NCI-H146 (cell line): ENCODE measurements around the gene PRPH.
A peak's percentile ranks its signal among the peaks of the same experiment; 100 is the strongest.
"Not testable (repeated sequence)": the region's sequence is repeated elsewhere in the genome, so short reads cannot be mapped to it uniquely, and the experiment has no call there.

Experiments
- DNase-seq: peaks from one replicate; lab custom pipeline; 2025; lab: John Stamatoyannopoulos, UW

PRPH gene

DNA sequence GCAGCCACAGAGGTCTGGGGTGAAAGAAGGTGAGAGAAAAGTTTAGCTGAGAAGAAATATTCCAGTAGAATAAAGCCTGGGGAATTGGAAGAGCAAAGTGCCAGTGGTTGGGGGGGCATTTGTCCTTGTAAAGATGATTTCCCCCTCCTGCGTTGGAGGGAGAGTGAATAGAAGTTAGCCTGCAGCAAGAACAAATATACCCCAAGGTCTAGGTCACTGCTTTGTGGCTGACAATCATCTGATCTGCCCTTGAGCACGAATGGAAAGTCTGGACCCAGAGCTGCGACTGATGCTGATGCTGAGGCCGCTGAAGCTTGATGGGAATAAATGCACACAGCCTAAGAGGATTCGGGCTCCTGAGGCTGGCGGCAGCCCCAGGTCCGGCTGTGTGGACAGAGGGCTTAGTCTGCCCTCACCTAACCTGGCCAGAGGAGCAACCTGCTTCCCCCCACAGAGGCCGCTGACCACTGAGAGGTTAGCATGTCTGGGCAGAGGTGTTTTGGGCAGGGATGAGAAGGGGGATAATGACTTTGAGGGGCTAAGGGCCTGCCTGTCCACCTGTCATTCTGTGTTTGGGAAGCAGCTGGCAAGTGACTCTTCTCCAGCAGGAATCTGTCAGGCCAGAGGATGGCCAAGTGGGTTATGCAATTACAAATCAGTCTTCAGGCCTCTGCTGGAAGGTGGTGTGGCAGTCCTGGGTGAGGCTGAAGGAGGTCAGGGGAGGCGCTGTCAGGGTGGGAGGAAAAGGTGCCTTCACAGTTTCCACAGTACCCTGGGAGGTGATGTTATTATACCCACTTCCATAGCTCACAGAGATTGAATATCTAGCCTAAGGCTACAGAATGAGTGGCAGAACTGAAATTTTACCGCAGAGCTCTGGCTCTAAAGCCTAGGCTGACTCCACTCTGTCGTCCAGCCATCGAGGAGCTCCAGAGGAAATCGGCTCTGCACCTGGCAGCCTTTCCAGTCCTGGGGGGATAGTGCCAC lies 18.4 kb upstream of the PRPH start:
- DNase-seq, result no peak

DNA sequence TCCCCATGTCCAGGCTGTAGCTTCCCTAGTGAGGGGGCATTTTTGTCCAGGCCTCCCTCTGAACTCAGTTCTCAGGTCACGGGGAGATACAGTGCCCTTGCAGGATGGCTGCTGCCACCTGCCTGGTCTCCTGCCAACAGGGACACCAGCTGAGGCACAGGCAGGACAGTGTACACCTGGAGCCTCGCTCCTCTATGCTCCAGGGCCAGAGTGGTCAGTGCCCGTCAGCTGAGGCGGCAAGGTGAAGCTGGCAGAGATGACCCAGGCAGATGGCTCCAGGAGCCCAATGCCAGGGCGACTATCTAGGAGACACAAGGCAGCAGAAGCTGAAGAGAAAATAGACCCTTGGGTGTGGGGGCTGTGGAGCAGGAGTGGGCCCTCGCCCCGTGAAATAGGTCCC lies 17.5 kb upstream of the PRPH start:
- no peak for DNase-seq

DNA sequence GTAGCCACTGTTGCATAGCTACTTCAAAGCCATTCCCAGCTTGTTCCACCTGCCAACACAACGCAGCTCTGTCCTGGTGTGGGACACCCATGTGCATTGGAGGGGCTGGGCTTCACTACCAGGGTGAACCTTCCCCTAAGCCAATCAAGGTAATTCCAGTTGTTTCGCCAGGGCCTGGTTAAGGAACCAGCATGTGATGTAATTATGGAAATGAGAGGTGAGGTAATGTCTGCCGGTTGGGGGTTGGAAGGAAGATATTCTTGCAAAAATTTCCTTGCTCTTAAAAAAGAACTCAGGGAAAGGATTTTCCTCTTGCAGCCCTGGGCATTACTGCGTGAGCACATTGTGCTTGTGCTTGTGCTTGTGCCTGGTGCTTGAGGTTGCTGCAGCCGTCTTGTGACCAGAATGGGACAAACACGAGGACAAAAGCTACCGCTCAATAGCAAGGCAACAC lies 15.2 kb upstream of the PRPH start:
- peak; percentile 72 for DNase-seq

DNA sequence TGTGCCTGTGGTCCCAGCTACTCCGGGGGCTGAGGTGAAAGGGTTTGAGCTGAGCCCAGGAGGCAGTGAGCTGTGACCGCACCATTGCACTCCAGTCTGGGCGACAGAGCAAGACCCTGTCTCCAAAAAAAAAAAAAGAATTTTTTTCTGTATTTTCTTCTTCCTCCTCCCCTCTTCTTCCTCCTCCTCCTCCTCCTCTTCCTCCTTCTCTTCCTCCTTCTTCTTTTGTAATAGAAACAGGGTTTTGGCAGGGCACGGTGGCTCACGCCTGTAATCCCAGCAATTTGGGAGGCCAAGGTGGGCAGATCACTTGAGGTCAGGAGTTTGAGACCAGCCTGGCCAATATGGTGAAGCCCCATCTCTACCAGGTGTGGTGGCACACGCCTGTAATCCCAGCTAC lies 14.4 kb upstream of the PRPH start:
- DNase-seq, result not testable (repeated sequence)

DNA sequence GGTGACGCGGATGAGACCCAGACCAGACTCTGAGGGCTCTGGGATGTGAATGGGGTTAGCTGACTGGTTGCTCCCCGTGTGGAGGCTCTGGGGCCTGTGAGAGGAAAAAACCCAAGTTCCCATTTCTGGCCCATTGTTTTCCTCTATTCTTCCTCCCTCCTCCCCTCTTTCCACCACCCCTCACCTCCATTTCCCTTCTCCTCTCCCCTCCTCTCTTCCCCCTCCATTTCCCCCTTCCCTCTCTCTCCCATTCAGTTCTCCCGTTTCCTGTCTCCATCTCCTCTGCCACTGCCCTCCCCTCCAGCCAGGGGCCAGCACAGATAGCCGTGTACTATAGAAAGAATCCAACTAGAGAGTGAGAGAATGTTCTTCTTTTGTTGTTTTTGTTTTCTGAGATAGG lies 12.6 kb upstream of the PRPH start:
- no peak for DNase-seq

DNA sequence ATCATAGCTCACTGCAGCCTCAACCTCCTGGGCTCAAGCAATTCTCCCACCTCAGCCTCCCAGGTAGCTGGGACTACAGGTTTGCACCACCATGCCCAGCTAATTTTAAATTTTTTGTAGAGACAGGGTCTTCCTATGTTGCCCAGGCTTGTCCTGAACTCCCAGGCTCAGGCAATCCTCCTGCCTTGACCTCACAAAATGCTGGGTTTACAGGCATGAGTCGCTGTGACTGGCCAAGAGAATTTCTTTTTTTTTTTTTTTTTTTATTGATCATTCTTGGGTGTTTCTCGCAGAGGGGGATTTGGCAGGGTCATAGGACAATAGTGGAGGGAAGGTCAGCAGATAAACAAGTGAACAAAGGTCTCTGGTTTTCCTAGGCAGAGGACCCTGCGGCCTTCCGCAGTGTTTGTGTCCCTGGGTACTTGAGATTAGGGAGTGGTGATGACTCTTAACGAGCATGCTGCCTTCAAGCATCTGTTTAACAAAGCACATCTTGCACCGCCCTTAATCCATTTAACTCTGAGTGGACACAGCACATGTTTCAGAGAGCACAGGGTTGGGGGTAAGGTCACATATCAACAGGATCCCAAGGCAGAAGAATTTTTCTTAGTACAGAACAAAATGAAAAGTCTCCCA lies 12.1 kb upstream of the PRPH start:
- not testable (repeated sequence) for DNase-seq

DNA sequence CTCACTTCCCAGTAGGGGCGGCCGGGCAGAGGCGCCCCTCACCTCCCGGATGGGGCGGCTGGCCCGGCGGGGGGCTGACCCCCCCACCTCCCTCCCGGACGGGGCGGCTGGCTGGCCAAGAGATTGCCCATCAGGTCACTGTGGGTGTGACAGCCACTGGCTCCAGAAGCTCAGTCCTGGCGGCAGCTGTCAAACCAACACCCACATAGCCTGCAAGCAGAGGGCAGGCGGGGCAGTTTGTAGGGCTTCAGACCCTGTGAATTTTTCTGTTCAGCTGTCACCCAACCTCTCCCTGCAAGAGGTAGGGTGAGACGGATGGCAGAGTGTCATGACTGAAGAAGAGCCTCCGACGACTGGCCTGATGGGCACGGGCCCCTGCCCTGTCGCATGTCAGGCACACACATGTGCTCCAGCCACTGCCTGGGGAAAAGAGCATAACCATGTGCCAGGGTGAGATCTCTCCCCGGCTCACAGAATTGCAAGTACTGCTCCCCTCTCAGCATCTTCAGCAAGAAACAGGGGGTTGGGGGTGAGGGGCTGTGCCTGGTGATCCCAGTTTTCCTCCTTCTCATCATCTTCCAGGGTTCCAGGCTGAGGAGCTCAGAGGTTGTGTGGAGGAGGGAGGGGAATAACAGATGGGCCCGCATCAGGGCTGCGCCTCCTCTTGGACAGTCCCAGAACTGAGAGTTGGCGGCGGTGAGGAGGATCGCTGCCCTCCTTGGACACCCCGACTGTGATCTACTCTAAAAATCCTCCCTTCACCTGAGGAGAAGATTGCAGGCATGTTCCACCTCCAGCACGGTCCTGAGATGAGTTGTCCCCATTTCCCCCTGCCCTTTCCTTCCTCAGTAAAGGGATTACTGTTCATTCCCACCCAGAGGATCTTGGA lies 11.2 kb upstream of the PRPH start:
- no peak for DNase-seq

DNA sequence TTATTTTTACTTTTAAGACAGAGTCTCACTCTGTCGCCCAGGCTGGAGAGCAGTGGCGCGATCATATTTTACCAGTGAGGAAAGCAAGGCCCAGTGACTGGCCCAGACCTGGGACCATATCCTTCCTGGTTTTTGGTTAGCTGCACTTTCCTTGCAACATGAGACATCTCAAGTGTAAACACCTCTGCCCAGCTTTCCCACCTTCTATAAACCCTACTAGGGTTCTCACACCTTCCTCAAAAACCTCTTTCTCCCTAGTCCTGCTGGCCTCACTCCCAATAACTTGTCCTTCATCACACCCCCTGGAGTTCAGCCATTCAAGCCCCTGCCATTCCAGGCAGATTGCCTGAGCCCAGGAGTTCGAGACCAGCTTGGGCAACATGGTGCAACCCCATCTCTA lies 10.3 kb upstream of the PRPH start:
- no peak for DNase-seq

DNA sequence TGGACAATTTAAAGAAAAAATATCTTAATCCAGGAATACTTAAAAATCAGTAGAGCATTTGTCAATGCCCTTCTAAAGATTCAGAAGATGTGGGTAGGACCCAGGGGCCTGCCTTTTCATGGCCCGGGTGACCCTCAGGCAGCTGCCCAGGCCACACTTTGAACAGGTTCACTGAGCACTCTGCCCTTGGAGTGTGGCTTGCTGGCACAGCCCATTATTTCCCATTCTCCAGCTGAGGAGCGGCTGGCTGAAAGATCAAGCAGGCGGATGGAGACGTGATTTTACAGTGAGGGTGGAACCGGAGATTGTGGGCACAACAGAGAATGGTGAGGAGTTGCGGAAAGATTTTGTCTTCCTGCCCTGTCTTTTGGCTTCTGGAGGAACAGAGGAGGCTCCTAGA lies 7.1 kb upstream of the PRPH start:
- DNase-seq, result no peak

DNA sequence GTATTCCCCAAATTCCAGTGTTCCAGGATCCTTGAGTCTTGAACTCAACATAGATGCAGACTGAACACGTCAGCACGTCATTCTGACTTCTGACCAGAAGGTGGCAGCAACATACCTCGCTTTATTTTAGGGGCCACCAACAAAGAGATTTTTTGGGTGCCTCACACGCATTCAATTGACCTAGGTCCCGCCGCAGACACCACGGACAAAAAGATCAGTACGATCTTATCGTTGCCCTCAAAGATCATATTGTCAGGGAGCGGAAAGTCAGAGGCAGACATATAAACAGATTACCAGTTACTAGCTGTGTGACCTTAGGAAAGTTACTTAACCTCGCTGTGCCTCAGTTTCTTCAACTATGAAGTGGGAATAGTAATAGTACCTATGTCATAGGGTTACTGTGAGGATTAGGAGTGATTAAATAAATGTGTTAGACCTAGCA lies 6.5 kb upstream of the PRPH start:
- peak; percentile 58 for DNase-seq

DNA sequence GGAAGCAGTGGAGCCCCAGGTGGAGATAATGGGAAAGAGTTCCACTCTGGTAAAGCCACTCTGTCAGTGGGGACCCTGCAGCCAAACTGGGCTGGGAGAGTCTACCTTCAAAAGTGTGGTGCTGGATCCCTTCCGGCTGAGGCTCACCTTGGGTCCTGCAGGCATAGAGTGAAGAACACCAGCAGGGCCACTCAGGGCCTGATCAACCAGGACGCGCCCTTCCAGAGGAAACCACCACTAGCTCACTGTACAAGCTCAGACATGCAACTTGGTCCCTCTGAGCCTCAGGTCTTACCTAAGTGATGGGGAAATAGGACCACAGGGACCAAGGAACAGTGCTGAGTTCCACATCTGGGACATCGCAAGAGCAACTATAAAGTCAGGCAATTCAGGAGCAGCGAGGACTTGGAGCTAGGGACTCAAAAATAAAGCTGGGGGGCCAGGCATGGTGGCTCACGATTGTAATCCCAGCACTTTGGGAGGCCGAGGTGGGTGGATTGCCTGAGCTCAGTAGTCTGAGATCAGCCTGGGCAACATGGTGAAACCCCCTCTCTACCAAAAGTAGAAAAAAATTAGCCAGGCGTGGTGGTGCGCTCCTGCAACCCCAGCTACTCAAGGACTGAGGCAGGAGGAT lies 5.9 kb upstream of the PRPH start:
- DNase-seq, result no peak

DNA sequence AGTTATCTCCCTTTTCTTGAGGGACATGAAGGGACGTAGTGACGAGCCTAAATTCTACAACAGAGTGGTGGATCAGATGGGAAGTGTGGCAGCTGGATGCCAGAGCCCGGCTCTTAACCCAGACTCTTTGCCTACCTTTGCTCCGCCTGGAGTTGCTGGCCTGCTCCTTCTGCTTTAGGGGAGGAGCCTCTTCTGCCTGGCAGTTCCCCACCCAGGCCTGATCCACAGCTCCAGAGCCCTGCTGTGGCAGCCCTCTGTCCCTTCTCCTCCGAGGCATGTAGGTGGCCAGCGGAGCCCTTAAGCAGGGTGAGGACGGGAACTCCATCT lies 2.3 kb upstream of the PRPH start:
- DNase-seq, result peak; percentile 33

DNA sequence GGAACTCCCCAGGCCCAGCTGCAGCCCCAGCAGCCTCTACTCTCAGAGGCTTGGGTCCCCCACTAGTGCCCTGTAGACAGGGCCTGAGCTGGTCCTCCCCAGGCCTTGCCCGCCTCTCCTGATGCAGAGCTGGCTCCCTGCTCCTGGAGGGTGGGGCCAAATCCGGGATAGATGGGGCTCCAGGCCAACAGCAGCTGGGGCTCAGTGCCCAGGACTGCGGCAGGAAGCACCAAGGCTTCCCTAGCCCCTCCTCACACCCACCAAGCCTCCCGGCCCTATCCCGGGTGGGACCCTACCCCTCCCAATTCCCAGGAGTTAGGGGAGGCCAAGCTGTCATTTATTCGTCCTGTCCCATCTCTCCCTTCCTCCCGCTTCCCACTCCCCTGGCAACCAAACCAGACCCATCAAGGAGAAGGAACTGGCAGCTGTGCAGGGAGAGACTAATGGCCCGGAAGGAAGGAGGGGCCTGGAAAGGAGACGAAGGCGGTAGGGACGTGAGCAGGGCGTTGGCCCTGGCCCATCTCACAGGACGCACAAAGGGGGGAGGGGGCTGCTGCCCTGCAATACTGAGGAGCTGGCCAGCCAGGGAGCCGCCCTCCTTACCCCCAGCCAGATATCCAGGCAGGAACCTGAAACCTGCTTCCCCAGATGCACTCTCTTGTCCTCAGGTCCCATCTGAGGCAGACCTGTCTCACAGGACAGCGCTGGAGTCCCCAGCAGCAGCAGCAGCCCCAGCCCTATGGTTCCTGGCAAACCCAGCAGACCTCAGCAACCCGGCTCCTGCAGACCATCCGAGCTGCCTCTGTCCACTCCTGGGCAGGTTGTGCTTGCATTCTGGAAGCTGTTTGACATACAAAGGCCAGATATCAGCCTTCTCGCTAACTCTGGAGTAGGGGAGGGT lies 1.6 kb upstream of the PRPH start:
- DNase-seq, result peak; percentile 64

DNA sequence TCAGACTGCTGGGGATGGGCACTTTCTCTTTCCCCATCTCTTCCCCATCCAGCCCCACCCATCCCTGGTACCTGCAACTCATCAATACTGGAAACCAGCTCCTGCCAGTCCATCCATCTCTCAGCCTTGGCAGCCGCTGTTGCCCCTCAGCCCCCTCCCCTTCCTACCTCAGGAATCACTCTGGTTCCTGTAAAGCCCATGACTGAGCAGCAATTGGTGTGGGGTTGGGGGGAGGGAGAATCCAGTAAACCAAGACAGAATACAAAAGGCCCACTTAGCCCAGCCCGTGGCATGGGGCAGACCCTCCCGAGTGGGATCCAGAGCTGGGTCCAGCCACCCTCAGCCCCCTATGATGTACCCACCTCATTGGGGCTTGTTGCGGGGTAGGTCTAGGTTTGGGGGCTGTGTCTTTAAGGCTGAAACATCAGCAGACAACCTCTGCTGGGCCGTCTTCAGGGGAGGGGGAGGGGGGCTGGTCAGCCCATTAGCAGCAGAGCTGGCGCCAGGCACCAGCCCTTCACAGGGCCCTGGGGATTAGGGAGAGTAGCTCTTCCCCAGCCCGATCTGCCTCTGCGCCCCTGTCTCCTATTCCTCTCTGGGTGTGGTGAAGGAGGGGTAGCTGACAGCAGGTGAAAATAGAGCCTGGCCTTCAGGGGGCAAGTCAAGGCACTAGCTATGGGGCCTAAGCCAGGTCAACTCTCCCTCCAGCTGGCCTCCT lies 702 bp upstream of the PRPH start:
- no peak for DNase-seq

DNA sequence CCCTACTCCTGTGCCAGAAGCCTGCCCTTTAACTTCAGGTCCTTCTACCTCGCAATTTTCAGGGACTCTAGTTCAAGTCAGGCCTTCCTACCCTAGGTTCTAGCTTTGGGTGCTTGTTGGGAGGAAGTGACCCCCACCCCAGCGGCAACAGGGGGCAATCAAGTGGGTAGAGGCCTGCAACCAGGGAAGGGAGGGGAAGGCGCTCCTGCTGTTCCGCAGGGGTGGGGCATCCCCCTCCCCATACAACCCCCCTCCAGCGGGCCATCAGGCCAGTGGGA lies 204 bp upstream of the PRPH start:
- DNase-seq, result no peak

DNA sequence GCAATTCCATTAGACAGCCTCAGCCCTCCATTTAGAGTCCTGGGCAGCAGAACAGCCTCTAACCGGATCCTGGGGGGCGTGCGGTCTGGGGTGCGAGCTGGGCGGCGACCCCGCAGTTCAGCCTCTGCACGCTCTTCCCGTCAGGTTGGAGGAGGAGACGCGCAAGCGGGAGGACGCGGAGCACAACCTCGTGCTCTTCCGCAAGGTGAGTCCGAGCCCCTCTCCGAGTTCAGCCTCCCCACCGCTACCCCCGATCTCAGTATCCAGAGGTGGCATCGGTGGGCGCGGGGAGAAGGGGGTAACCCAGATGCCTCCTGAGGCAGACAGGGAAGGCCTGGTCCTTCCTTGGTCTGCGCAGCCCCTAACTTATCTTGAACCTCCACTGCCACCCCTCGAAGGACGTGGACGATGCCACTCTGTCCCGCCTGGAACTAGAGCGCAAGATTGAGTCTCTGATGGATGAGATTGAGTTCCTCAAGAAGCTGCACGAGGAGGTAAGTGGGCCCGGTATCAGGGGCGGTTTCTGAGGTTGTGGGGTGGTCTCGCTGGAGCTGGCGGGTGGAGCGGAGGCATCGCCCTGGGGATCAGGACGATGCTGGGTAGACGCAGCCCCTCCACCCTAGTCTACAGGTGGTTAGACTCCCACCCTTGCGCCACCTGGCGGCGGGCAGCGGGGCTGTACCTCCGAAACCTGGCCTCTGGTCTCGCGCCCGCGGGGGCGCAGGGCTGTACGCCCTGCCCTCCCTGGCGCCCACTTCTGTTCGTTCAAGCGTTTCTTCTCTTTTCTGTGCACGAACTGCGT lies 1.3 kb downstream of the PRPH start:
- peak; percentile 84 for DNase-seq

DNA sequence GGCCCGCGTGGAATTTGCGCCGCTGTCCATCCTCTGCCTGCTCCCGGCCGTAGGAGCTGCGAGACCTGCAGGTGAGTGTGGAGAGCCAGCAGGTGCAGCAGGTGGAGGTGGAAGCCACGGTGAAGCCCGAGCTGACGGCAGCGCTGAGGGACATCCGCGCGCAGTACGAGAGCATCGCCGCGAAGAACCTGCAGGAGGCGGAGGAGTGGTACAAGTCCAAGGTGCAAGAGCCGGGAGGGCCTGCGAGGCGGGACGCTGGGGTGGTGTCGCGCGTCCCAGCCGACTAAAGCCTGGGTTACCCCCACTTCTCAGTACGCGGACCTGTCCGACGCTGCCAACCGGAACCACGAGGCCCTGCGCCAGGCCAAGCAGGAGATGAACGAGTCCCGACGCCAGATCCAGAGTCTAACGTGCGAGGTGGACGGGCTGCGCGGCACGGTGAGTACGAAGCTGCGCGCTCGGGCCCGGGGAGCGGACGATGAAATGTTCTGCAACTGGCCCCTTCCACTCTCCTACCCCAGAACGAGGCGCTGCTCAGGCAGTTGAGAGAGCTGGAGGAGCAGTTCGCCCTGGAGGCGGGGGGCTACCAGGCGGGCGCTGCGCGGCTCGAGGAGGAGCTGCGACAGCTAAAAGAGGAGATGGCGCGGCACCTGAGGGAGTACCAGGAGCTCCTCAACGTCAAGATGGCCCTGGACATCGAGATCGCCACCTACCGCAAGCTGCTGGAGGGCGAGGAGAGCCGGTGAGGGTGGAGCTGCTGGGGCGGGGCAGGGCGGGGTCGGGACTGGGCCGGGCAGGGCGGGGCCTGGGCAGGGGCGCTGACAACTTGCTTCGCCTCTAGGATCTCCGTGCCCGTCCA lies 2.1 kb downstream of the PRPH start:
- peak; percentile 91 for DNase-seq

DNA sequence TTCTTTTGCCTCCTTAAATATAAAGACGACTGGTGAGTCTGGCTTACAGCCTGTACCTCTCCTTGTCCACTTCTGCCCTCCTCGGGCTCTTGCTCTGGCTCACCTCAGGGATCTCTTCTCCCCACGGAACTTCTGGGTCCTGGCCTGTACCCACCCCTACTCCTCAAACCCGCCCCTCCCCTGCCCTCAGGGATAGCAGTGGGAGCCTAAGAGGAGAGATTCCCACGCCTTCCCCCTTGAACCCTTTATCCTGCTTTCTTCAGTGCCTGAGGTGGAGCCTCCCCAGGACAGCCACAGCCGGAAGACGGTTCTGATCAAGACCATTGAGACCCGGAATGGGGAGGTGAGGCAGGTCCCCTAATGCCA lies 2.7 kb downstream of the PRPH start:
- DNase-seq, result no peak

DNA sequence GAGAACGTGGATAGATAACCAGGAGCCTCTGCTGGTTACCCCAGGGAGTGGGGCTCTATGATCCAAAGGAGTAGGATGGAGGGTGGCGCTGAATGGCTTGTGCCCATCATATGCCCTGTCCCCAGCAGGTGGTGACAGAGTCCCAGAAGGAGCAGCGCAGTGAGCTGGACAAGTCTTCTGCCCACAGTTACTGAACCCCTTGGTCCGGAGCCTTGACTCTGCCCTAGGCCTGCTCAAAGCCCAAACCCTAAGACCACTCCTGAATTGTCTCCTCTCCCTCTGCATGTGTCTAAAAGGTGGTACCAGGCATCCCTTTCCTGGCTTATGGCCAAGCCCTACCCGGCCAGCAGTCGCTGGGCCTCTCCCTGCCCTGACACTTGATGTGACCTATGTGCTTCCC lies 3.2 kb downstream of the PRPH start:
- no peak for DNase-seq
